Activated CD4-positive, alpha-beta T cell treated with anti-CD3 and anti-CD28 coated beads, Interleukin-2, amount 50 U/mL, for 1 hour (primary cell): ENCODE measurements around the gene CCDC71.

Experiments used
- DNase-seq: peaks from one replicate; pipeline ENCODE4 v3.0.0-alpha.2; 2020

CCDC71 gene

DNA sequence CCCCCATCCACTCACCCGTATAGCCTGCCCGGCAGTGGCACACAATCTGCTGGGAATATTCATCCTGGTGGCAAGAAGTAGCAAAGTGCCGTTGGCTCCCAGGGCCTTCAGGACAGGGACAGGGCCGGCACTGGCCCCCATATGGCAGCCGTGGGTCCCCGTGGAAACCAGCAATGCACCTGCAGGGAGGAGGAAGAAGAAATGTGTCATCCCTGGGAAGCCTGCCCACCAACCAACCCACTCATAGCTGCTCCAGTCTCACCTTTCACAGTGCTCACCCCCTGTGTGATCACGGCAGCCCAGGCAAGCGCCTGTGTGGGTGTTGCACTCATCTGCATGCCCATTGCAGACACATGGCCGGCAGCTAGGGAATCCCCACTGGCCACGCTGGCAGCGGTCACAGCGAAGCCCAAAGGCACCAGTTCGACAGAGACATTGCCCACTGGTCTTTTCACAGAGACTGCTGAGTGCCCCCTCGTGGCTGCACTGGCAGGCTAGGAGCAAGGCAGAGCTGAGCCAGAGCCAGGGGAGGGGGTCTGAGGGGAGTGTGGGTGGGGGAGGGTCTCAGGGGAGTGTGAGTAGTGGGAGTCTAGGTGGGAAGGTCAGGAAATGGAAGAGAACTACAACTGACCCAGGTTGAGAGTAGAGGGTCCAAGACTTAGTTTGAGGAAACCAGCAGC is 41.0 kb downstream of the CCDC71 start:
- no peak for DNase-seq

DNA sequence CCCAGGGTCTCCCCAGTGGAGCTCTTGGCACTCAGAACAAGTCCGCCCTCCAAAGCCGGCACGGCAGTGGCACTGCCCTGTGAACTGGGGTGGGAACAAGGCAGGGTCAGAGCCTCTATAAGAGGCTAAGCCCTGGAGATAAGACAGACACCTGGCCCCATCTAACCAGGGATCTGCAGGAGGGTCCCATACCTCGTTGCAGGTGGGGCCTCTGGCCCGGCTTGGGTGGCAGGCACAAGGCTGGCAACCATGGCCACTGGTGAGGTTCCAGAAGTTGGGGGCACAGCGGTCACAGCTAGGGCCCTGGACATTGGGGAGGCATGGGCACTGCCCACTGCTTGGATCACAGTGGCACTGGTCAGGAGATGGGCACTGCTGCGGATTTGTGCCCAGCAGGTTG is 41.9 kb downstream of the CCDC71 start:
- DNase-seq: no peak

DNA sequence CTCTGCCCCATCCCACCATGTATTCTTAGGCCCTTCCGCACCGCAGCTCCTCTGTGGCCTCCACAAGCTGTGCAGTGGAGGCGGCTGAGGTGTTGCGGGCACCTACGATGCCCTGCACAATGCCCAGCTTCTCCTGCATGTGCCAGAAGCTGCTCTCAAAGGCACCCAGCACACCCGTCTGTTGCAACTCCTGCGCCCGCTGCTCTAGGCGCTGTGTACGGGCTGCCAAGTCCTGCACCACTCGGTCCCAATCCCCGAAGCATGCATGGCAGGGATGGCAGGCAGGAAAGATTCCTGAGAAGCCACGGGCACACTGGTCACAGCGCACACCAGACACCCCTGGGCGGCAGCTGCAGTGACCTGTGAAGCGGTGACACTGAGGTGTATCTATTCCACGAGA is 42.4 kb downstream of the CCDC71 start:
- DNase-seq: no peak

- DNase-seq: no peak
Observed at GRCh38 chr3:49122886-49123545, 43.1 kb downstream of the CCDC71 start.

DNA sequence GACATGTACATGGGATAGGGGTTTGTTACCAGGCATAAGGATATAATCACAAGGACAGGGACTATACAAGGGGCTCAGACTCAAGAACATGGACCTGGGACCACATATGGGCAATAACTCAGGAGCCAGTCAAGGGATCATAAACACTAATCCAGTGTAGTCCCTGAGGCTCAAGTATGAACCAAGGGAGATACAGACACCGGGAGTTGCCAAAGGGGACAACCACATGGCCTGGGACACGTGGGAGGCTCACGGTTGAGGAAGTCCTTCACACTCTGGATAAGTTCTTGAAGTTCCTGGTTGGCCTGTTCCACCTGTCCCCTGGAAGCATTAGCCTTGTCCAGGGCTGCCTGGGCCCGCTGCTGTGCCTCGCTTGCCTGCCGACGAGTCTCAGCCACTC is 43.7 kb downstream of the CCDC71 start:
- no peak for DNase-seq

- no peak for DNase-seq
Observed at GRCh38 chr3:49122022-49122421, 44.1 kb downstream of the CCDC71 start.

DNA sequence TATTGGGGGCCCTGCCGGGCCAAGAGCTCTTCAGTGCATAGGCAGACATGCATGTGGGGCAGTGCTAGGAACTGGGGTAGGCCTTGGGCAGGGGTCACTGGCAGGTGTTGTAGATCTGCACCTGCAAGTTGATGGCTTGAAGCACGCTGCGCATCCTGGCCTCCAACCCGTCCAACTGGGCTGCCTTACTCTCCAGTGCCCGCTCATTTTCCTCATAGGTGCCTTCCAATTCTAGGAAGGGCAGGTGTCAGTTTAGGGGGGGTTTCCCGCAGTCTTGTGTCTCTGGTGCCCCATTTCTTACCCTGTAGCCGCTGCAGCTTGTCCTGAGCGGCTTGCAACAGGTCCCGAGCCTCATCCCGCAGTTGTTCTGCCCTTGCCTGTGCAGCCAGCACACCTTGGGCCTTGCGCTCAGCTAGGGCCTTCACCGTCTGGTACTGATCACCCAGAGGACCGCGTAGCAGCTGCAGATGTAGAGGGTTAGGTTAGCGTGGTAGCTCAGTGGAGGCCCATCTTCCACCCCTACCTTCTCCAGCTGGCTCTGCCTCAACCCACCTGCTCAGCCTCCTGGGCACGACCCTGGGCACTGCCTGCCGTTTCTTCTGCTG is 44.9 kb downstream of the CCDC71 start:
- DNase-seq: no peak

DNA sequence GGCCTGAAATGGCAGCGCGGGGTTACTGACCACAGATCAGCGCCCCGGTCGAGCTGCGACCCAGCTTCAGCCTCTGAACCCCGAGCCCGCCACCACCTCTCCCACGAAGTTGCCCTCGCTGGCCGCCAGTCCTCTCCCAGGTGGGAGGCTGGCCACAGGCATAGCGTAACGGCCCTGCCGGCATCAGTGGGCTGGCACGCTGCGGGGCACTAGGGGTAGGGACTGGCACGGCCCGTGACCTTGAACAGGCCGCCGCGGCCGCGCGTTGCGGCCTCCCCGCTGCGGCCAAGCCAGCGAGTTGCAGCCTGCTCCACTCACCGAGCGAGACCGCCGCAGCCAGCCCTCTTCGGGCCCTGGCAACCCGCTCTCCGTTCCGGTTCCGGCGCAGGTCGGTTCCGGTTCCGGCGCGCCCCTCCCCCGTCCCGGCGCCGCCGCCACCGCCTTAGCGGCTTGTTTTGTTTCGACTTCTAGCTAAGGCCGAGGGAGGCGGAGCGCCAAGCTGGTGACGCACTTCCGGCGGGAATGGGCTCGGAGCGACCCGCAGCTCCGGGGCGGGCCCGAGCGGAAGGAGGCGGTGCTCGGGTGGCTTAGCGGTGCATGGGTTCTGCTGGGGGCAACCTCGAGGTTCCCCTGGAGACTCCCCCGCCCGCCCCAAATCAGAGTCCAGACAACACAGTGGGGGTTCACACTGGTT is 45.5 kb downstream of the CCDC71 start, which contains the start of gene USP19:
Gene USP19 (minus strand): TSS at position 386 of the 694 bp plus-strand sequence. CDS start 1,678 bp downstream, outside the sequence.
- peak; percentile 92 for DNase-seq

DNA sequence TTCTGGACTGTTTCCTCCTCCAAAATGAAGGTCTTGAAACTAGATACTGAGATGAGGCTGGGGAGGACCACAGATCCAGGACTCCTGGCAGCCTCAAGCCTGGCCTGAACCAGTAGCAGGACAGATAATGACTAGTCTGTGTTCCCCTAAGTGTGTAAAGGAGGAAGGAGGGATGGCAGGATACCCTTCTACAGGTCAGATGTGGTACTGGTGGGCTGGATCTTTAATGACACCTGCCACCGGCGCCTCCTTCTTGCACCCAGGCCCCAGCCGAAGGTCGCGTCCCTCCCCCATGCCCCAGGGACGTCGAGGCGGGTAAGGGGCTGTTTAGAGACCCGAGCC is 46.1 kb downstream of the CCDC71 start:
- no peak for DNase-seq

DNA sequence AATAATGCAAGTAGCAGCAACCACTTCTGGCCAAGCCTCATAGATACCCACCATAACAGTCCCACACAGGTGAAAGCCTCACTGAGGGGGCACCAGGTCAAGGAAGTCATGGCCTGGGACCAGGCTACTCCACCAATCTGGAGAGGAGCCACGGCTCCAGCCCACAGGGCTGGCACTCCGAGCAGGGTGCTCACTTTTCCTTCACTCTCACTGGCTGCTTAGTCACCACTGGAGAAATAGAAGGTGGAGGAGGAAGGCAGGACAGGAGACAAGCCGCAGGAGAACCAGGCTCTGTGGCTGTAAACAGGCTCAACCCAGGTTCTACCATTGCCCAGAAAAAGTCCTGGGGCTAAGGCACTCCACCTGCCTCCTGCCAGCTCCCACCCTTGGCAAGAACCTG is 46.7 kb downstream of the CCDC71 start:
- no peak for DNase-seq

DNA sequence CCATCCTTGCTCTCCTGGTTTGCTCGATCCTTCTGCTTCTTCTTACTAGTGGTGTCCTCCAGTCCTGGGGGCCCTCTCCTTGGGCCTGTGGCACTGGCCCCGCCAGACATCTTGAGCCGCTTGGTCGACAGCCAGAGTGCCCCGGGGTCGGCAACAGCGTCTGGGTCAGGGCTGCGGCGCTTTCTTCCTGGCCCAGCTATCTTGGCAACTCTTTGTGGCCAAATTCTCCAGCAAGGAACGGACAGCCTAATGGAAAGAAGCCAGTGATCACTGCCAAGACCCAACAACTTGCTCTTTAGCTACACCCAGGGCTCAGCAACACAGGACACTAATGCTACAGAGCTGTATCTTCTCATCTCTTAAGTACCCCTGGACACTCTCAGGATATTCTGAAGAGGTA is 47.1 kb downstream of the CCDC71 start:
- no peak for DNase-seq
